GM21576 (cell line): ENCODE results near the gene SUPT6H.
A peak's percentile ranks its signal among the peaks of the same experiment; 100 is the strongest.

Experiments used
- ATAC-seq: cut with Tn5 transposase; IDR thresholded peaks from one replicate; pipeline ENCODE4 v1.9.1; 2021; ENCODE audit warnings: mild to moderate bottlenecking, moderate library complexity; ENCODE audit not compliant: unreplicated experiment

SUPT6H gene

GRCh38 chr17:28661635-28662526 is at the start of gene SUPT6H, which contains the start of gene SDF2:
TSS of gene SUPT6H (plus strand) at chr17:28662205. CDS start at chr17:28673402, 11,197 bp downstream.
TSS of gene SDF2 (minus strand) at chr17:28661906. CDS start at chr17:28661876, 30 bp downstream.
- ATAC-seq: peak; percentile 70

GRCh38 chr17:28612531-28612930 is 49.5 kb upstream of the SUPT6H start:
- no peak for ATAC-seq

GRCh38 chr17:28612936-28613872 is 48.8 kb upstream of the SUPT6H start:
- no peak for ATAC-seq

GRCh38 chr17:28613931-28614381 is 48.0 kb upstream of the SUPT6H start, which contains the start of gene RSKR:
TSS of gene RSKR (minus strand) at chr17:28614185. CDS start at chr17:28614161, 24 bp downstream.
- ATAC-seq: no peak

GRCh38 chr17:28615260-28615940 is 46.6 kb upstream of the SUPT6H start:
- no peak for ATAC-seq

GRCh38 chr17:28616281-28616680 is 45.7 kb upstream of the SUPT6H start:
- ATAC-seq: no peak

- ATAC-seq: no peak
Measured at GRCh38 chr17:28618464-28618863, 43.5 kb upstream of the SUPT6H start.

GRCh38 chr17:28620010-28620409 is 42.0 kb upstream of the SUPT6H start:
- no peak for ATAC-seq

- no peak for ATAC-seq
Measured at GRCh38 chr17:28622186-28622585, 39.8 kb upstream of the SUPT6H start.

GRCh38 chr17:28623696-28624095 is 38.3 kb upstream of the SUPT6H start:
- no peak for ATAC-seq

- ATAC-seq: no peak
Measured at GRCh38 chr17:28624148-28624547, 37.9 kb upstream of the SUPT6H start.

GRCh38 chr17:28626818-28627217 is 35.2 kb upstream of the SUPT6H start:
- ATAC-seq: no peak

- no peak for ATAC-seq
Measured at GRCh38 chr17:28634206-28634865, 27.7 kb upstream of the SUPT6H start.

- no peak for ATAC-seq
Measured at GRCh38 chr17:28635506-28635905, 26.5 kb upstream of the SUPT6H start.

- no peak for ATAC-seq
Measured at GRCh38 chr17:28641579-28641978, 20.4 kb upstream of the SUPT6H start.

GRCh38 chr17:28643983-28644786 is 17.8 kb upstream of the SUPT6H start:
- ATAC-seq: no peak

GRCh38 chr17:28644787-28645575 is 17.0 kb upstream of the SUPT6H start, which contains the start of gene BLTP2:
TSS of gene BLTP2 (minus strand) at chr17:28645158. CDS start at chr17:28645056, 102 bp downstream.
- ATAC-seq: peak; percentile 79

GRCh38 chr17:28645576-28645939 is 16.4 kb upstream of the SUPT6H start:
- ATAC-seq: no peak
